GM12878 (cell line): ENCODE results near the gene ATP4A. TPM values are rescaled to one million over a fixed set of nuclear protein-coding genes. Genes with fewer than 3 reads are reported as not detected.

ENCODE experiments used
- ATAC-seq: fragments of 200-7000 bp; cut with Tn5 transposase; 3 replicates; pipeline ENCODE4 v1.9.1; 2020; ENCODE audit warnings: mild to moderate bottlenecking, moderate library complexity
- BruUV-seq: library from RNA; stranded (reverse); fragments of 400-500 nt; replicated peaks from 2 replicates; lab custom pipeline; 2021; lab: Mats Ljungman, UMichigan
- CTCF ChIA-PET: fragments of 300-600 bp; sonication (Branson Sonifier 250); formaldehyde crosslinking; extraction: SDS; loops from one replicate; lab custom pipeline; 2021; ENCODE audit warnings: inconsistent platforms; lab: Yijun Ruan, JAX
- POLR2A ChIA-PET: fragments of 350-600 bp; formaldehyde crosslinking; extraction: SDS; loops from one replicate; lab custom pipeline; 2021; ENCODE audit warnings: inconsistent platforms; lab: Charles Lee
- RAD21 ChIA-PET: fragments of 300-600 bp; sonication (Branson Sonifier 250); formaldehyde crosslinking; loops from one replicate; lab custom pipeline; 2023; ENCODE audit warnings: antibody characterized with exemption; ENCODE audit not compliant: unreplicated experiment; lab: Charles Lee
- SMC1A ChIA-PET: fragments of 300-600 bp; sonication (Branson Sonifier 250); formaldehyde crosslinking; loops from one replicate; lab custom pipeline; 2023; ENCODE audit not compliant: unreplicated experiment, uncharacterized antibody; lab: Charles Lee
- DNase-seq: peaks from one replicate; pipeline ENCODE4 v3.0.0-alpha.2; 2011; ENCODE audit warnings: low read depth, low spot score
- FAIRE-seq: peaks from 3 replicates; lab custom pipeline; 2011; peaks lifted over from hg19 to GRCh38; lab: Jason Lieb, UNC
- H2AFZ ChIP-seq: 2 replicates; pipeline ENCODE4 v1.6.0; 2011; ENCODE audit warnings: low read depth, low read length, control low read depth; ENCODE audit not compliant: control insufficient read depth
- H3K27ac ChIP-seq: 2 replicates; pipeline ENCODE4 v1.5.1; 2011; ENCODE audit warnings: control low read depth; ENCODE audit not compliant: control insufficient read depth, insufficient read depth
- H3K27me3 ChIP-seq, 2 experiments: replicated peaks in 1 of 2; 2 replicates each; pipeline versions ENCODE4 v1.6.0 to v1.6.1; 2011; ENCODE audit warnings: low read length in 1 of 2; ENCODE audit not compliant: control insufficient read depth in 2 of 2, insufficient read depth in 2 of 2
- H3K36me3 ChIP-seq, 2 experiments: 2 replicates each; pipeline ENCODE4 v1.5.1; 2011; ENCODE audit warnings: low read length in 1 of 2; ENCODE audit not compliant: control insufficient read depth in 2 of 2, insufficient read depth in 2 of 2
- H3K4me1 ChIP-seq: 2 replicates; pipeline ENCODE4 v1.6.1; 2011; ENCODE audit warnings: mild to moderate bottlenecking, low read length, moderate library complexity, mixed read lengths; ENCODE audit not compliant: control insufficient read depth, insufficient read depth
- H3K4me2 ChIP-seq: 2 replicates; pipeline ENCODE4 v1.6.0; 2011; ENCODE audit warnings: control low read depth; ENCODE audit not compliant: control insufficient read depth, insufficient read depth
- H3K4me3 ChIP-seq: fragments of 200-600 bp; sonication (generic); 2 replicates; pipeline ENCODE4 v1.5.1; 2016
- H3K79me2 ChIP-seq: 2 replicates; pipeline ENCODE4 v1.6.0; 2011; ENCODE audit warnings: low read length; ENCODE audit not compliant: control insufficient read depth, insufficient read depth
- H3K9ac ChIP-seq: 2 replicates; pipeline ENCODE4 v1.8.0; 2011; ENCODE audit warnings: low read length, control low read depth, mixed read lengths; ENCODE audit not compliant: control insufficient read depth, insufficient read depth
- H3K9me3 ChIP-seq: replicated peaks from 3 replicates; pipeline ENCODE4 v1.5.1; 2011; ENCODE audit warnings: mild to moderate bottlenecking, low read length; ENCODE audit not compliant: control insufficient read depth, insufficient read depth
- H4K20me1 ChIP-seq: 2 replicates; pipeline ENCODE4 v1.6.0; 2011; ENCODE audit not compliant: control insufficient read depth, insufficient read depth
- BRCA1 ChIP-seq: IDR thresholded peaks from 2 replicates; pipeline ENCODE4 v1.6.1; 2011; ENCODE audit warnings: low read depth, low read length, improper control_type of control experiment
- CBFB ChIP-seq: IDR thresholded peaks from 2 replicates; pipeline ENCODE4 v1.6.1; 2016; ENCODE audit warnings: antibody characterized with exemption, low read depth
- CHD2 ChIP-seq: IDR thresholded peaks from 2 replicates; pipeline ENCODE4 v1.6.1; 2011; ENCODE audit warnings: low read depth, low read length, improper control_type of control experiment, borderline replicate concordance
- CREM ChIP-seq: IDR thresholded peaks from 2 replicates; pipeline ENCODE4 v1.6.1; 2014; ENCODE audit warnings: antibody characterized with exemption, low read depth
- EED ChIP-seq: sonication (generic); IDR thresholded peaks from 2 replicates; pipeline ENCODE4 v1.6.1; 2016; ENCODE audit warnings: antibody characterized with exemption, low read depth
- EGR1 ChIP-seq, 2 experiments: IDR thresholded peaks; 1 replicate in 1 of 2; 2 replicates in 1 of 2; pipeline ENCODE4 v1.6.1; 2011 to 2012; ENCODE audit warnings: low read depth in 2 of 2, low read length in 2 of 2, borderline replicate concordance in 1 of 2, mild to moderate bottlenecking in 1 of 2, moderate library complexity in 1 of 2
- FOS ChIP-seq: IDR thresholded peaks from 3 replicates; pipeline ENCODE4 v1.6.1; 2011; ENCODE audit warnings: borderline replicate concordance; ENCODE audit not compliant: insufficient read length; ENCODE audit errors: extremely low read depth
- HDGF ChIP-seq: fragments of 450-650 bp; IDR thresholded peaks from 2 replicates; pipeline ENCODE4 v1.6.1; 2016; ENCODE audit warnings: antibody characterized with exemption
- IKZF2 ChIP-seq, 2 experiments: fragments of 450-650 bp; IDR thresholded peaks; 2 replicates each; pipeline ENCODE4 v1.6.1; 2017; ENCODE audit warnings: mild to moderate bottlenecking in 2 of 2, moderate library complexity in 2 of 2
- NR2F1 ChIP-seq: fragments of 450-650 bp; conservative IDR thresholded peaks from 2 replicates; pipeline ENCODE4 v1.6.1; 2017; ENCODE audit warnings: mild to moderate bottlenecking
- PML ChIP-seq: IDR thresholded peaks from 2 replicates; pipeline ENCODE4 v1.6.1; 2012; ENCODE audit warnings: low read length, inconsistent platforms
- RCOR1 ChIP-seq: conservative IDR thresholded peaks from 2 replicates; pipeline ENCODE4 v1.6.1; 2012; ENCODE audit warnings: low read depth, low read length, improper control_type of control experiment
- SREBF2 ChIP-seq: IDR thresholded peaks from 2 replicates; pipeline ENCODE4 v1.6.1; 2012; ENCODE audit warnings: mild to moderate bottlenecking, low read length
- SUZ12 ChIP-seq: fragments of 200-600 bp; sonication (generic); IDR thresholded peaks from one replicate; pipeline ENCODE4 v1.6.1; 2018; ENCODE audit warnings: antibody characterized with exemption, mild to moderate bottlenecking; ENCODE audit not compliant: unreplicated experiment
- TARDBP ChIP-seq: IDR thresholded peaks from 2 replicates; pipeline ENCODE4 v1.6.1; 2016; ENCODE audit warnings: borderline replicate concordance
- ZNF622 ChIP-seq: fragments of 450-650 bp; IDR thresholded peaks from 2 replicates; pipeline ENCODE4 v1.6.1; 2017; ENCODE audit warnings: mild to moderate bottlenecking, inconsistent platforms
- WGBS: methylation state at CpG from one replicate; pipeline ENCODE4 v1.1.6; 2016; ENCODE audit warnings: low lambda C conversion rate; ENCODE audit not compliant: insufficient replicate concordance, insufficient coverage; ENCODE audit errors: missing lambda C conversion rate; 5-methylcytosine and 5-hydroxymethylcytosine counted together
- in situ Hi-C: fragments of 300-500 bp; cut with MboI; formaldehyde crosslinking; loops from 9 replicates; pipeline ENCODE4 v1.14.3; 2018; ENCODE audit warnings: mixed read lengths
- intact Hi-C: fragments of 100-400 bp; cut with micrococcal nuclease; formaldehyde crosslinking; loops from one replicate; pipeline ENCODE4 v1.14.2; 2022; ENCODE audit not compliant: unreplicated experiment
- polyA plus RNA-seq, 11 experiments: library from polyadenylated mRNA; depleted of rRNA in 4 of 11; unstranded in 6 of 11; stranded (reverse) in 5 of 11; fragments of >200 nt; fragmentation: Nextera tagmentation in 4 of 11; fragmentation: Illumina TruSeq in 1 of 11; extraction: Ambion mirVana in 4 of 11; extraction: Trizol in 1 of 11; gene quantifications; 1 replicate in 1 of 11; 2 replicates in 10 of 11; pipeline versions ENCODE4 v1.2.1 to v1.2.3, GENCODE V29; 2011 to 2016; ENCODE audit warnings: inconsistent platforms in 2 of 11, missing spikeins in 2 of 11, low read depth in 1 of 11
- total RNA-seq, 4 experiments: library from RNA; depleted of rRNA in 3 of 4; stranded (reverse); fragments of >200 nt in 3 of 4; fragmentation: Illumina TruSeq in 1 of 4; extraction: Trizol in 1 of 4; gene quantifications; 2 replicates each; pipeline versions ENCODE4 v1.2.1 to v1.2.3, GENCODE V29; 2013 to 2021
- TF ChIP-seq, protein P1 (sequence below): fragments of 150-350 bp; IDR thresholded peaks from 2 replicates; pipeline ENCODE4 v1.6.1; 2016; ENCODE audit warnings: low read depth, low read length
- TF ChIP-seq, protein P2 (sequence below): fragments of 450-650 bp; IDR thresholded peaks from 2 replicates; pipeline ENCODE4 v1.6.1; 2016; ENCODE audit warnings: mild to moderate bottlenecking
- TF ChIP-seq, protein P3 (sequence below): IDR thresholded peaks from 2 replicates; pipeline ENCODE4 v1.6.1; 2011; ENCODE audit warnings: low read depth, low read length, improper control_type of control experiment, borderline replicate concordance

ATP4A gene
- total and polyA plus RNA-seq, 10 of the 15 experiments (the other 5 are each of a cell fraction or from before 2014, with no cell fraction given) = 0.03 to 1.5 (median 0.11) TPM; not detected in 3

DNA sequence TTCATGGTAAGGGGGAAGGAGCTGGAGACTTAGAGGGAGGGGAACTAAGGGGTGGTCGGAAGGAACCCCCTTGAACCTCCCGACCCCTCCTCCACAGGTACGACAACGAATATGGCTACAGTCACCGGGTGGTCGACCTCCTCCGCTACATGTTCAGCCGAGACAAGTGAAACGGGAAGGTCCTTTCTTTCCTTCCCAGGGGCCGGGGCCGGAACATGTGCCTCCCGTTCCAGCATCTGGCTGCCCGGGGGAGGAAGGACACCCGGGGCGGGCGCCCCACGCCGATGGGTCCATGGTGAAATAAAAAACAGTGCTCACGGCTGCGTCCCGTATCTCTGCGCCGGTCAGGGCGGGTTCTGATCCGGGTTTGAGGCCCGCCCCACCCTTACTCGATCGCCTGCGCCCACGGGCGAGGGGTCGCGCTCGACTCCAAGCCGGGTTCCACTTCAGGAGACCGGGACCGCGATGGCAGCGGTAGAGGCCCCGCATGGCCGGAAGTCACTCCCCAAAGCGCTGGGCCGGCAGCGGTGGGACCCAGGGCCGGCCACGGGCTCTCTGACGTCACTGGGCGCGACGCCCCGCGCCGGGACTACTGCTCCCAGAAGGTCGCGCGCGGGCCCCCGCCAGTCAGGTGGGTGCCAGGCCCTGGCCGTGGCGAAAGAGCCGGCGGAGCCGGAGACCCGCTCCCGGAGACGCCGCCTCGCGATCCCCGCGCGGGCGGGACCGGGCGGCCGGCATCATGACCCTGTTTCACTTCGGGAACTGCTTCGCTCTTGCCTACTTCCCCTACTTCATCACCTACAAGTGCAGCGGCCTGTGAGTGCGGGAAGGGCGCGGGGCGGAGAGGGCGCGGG, 18.2 kb downstream of the ATP4A start, which contains the start of gene TMEM147:
Gene TMEM147 (plus strand): TSS at position 626 of the 854 bp plus-strand sequence. CDS start 114 bp downstream, at position 740.
- H3K9ac ChIP-seq = peak within 1 kb of the TSS; percentile 97
- in situ Hi-C loops = no loop called here
- intact Hi-C loops = loop anchor here (2.0 to 5.0 kb wide), 3 partner anchors 34 to 387 kb away; partner anchors contain the start of gene HAUS5
- POLR2A ChIA-PET = interaction anchor here (0.5 to 1.5 kb wide), 2 partner anchors 35 to 36 kb away, joined by 3 read pairs; no protein-coding TSS in a partner anchor
- ATAC-seq = peak; percentile 95
- H3K4me1 ChIP-seq = peaks cover 22% of the 10 kb centered on the region
- no peaks in the 10 kb centered on the region for H3K27me3 ChIP-seq
- FAIRE-seq = no peak
- SMC1A ChIA-PET = interaction anchor here (0.6 to 1.1 kb wide), 6 partner anchors 11 to 404 kb away, joined by 3 to 4 read pairs (median 3); partner anchors contain the start of gene HAUS5
- CTCF ChIA-PET = interaction anchor here (1.0 to 2.7 kb wide), 5 partner anchors 36 to 116 kb away, joined by 3 to 24 read pairs (median 4); no protein-coding TSS in a partner anchor
- WGBS = under 1% methylated on average over 62 of the region's 85 CpGs
- H3K36me3 ChIP-seq = peaks cover 0 to 2% of the 10 kb centered on the region in 2 experiments; a peak in 2 of 4 replicates
- RAD21 ChIA-PET = interaction anchor here (1.0 to 1.5 kb wide), 2 partner anchors 35 to 67 kb away, joined by 3 to 5 read pairs; partner anchors contain the start of gene HAUS5
- peak within 1 kb of the TSS; percentile 100 for H3K4me2 ChIP-seq
- H4K20me1 ChIP-seq = no peaks in the 10 kb centered on the region
- peak within 1 kb of the TSS; percentile 86 for H3K27ac ChIP-seq
- BruUV-seq = TSS peak; percentile 86
- peak within 1 kb of the TSS; percentile 77 for H3K4me3 ChIP-seq
- no peaks in the 10 kb centered on the region for H3K9me3 ChIP-seq
- DNase-seq = no peak
- H2AFZ ChIP-seq = peak within 1 kb of the TSS; percentile 91
- H3K79me2 ChIP-seq = peaks cover 18% of the 10 kb centered on the region
- TF ChIP-seq FOS (no peak), ZNF622 (no peak), EGR1 (IDR thresholded peaks at IDR 0.05; ENCODE audit: borderline replicate concordance in 1 of 2, low read depth in 2 of 2, low read length in 2 of 2) (peak in 1 of 2 experiments; percentile 10; a peak in 1 of 3 replicates), TARDBP (peak; percentile 89), CBFB (peak; percentile 35; the same call in 1 of the 2 replicates), NR2F1 (peak; percentile 30; the same call in 1 of the 2 replicates), EED (no peak), BRCA1 (no peak), IKZF2 (IDR thresholded peaks at IDR 0.05) (no peak), CHD2 (peak; percentile 56; the same call in 1 of the 2 replicates), SREBF2 (no peak), RCOR1 (no peak), HDGF (peak; percentile 32; the same call in 1 of the 2 replicates), CREM (peak; percentile 99), SUZ12 (no peak), PML (no peak; the same call in 1 of the 2 replicates)
- TF ChIP-seq, protein P1, sequence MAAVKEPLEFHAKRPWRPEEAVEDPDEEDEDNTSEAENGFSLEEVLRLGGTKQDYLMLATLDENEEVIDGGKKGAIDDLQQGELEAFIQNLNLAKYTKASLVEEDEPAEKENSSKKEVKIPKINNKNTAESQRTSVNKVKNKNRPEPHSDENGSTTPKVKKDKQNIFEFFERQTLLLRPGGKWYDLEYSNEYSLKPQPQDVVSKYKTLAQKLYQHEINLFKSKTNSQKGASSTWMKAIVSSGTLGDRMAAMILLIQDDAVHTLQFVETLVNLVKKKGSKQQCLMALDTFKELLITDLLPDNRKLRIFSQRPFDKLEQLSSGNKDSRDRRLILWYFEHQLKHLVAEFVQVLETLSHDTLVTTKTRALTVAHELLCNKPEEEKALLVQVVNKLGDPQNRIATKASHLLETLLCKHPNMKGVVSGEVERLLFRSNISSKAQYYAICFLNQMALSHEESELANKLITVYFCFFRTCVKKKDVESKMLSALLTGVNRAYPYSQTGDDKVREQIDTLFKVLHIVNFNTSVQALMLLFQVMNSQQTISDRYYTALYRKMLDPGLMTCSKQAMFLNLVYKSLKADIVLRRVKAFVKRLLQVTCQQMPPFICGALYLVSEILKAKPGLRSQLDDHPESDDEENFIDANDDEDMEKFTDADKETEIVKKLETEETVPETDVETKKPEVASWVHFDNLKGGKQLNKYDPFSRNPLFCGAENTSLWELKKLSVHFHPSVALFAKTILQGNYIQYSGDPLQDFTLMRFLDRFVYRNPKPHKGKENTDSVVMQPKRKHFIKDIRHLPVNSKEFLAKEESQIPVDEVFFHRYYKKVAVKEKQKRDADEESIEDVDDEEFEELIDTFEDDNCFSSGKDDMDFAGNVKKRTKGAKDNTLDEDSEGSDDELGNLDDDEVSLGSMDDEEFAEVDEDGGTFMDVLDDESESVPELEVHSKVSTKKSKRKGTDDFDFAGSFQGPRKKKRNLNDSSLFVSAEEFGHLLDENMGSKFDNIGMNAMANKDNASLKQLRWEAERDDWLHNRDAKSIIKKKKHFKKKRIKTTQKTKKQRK = no peak
- TF ChIP-seq, protein P2, sequence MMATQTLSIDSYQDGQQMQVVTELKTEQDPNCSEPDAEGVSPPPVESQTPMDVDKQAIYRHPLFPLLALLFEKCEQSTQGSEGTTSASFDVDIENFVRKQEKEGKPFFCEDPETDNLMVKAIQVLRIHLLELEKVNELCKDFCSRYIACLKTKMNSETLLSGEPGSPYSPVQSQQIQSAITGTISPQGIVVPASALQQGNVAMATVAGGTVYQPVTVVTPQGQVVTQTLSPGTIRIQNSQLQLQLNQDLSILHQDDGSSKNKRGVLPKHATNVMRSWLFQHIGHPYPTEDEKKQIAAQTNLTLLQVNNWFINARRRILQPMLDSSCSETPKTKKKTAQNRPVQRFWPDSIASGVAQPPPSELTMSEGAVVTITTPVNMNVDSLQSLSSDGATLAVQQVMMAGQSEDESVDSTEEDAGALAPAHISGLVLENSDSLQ = peak; percentile 48; the same call in 1 of the 2 replicates
- TF ChIP-seq, protein P3, sequence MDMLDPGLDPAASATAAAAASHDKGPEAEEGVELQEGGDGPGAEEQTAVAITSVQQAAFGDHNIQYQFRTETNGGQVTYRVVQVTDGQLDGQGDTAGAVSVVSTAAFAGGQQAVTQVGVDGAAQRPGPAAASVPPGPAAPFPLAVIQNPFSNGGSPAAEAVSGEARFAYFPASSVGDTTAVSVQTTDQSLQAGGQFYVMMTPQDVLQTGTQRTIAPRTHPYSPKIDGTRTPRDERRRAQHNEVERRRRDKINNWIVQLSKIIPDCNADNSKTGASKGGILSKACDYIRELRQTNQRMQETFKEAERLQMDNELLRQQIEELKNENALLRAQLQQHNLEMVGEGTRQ = peak; percentile 61
